ENCODE measurements around the gene RPL26. TPM values are rescaled to one million over a fixed set of nuclear protein-coding genes. Genes with fewer than 3 reads are reported as not detected.
"Not testable (repeated sequence)": the region's sequence is repeated elsewhere in the genome, so short reads cannot be mapped to it uniquely, and the experiment has no call there.

RPL26 gene
- total RNA-seq, 2 experiments from 2014 or later = 2,050 to 2,305 TPM

DNA sequence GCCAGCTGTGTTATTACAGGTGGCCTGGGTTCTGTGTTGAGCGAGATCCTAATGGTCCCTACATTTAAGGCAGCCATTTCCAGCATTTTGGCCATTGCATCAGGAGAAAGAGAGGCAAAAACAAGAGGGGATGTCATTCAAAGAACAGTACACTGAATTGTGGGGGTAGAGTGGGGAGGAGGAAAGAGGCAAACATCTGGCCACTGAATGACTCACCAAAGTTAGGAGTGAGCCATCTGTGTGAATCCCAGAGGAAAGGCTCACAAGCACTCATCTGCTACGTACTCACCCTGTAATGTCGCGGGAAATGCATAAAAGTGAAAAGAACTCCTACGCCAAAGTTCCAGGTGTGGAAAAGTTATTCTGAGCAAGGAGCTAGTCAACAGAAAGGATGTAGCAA is 23.2 kb downstream of the RPL26 start:
- H3K4me3 Mint-ChIP-seq = no peak overlapping the region
- H3K36me3 Mint-ChIP-seq (ENCODE audit: low read depth) = no peaks in the 10 kb centered on the region
- no peaks in the 10 kb centered on the region for H3K9me3 Mint-ChIP-seq
- H3K27me3 Mint-ChIP-seq = no peaks in the 10 kb centered on the region
- no peak for DNase-seq
- ChIA-PET POLR2A (interaction anchor here (0.5 kb wide), 1 partner anchor 206 kb away, joined by 3 read pairs; no protein-coding TSS in a partner anchor), CTCF (interaction anchor here (0.8 to 1.1 kb wide), 3 partner anchors 9 to 52 kb away, joined by 3 to 4 read pairs (median 3); no protein-coding TSS in a partner anchor)
- no peak overlapping the region for H3K27ac Mint-ChIP-seq
- H3K4me1 Mint-ChIP-seq = peaks cover 9% of the 10 kb centered on the region

DNA sequence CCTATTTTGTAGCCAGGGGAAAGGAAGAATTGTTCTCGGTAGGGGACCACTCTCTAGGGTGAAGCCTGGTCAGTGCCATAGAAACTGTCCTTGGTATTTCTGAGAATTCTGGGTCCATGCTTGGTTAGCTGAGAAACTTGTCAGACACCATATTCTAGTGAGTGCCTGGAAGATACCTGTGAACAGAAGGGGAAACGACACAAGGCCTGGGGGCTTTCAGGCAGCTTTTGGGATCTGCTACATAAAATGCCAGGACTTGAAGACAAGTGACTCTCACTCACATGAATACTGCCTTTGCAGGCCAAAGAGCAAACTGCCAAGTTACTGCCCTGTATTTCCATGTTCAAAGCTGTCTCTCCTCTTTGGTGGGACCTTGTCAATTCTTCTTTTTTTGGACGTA is 25.1 kb downstream of the RPL26 start:
- H3K27me3 Mint-ChIP-seq = no peaks in the 10 kb centered on the region
- CTCF ChIA-PET = no interaction called here

GRCh38 chr17:8354236-8354635 is 28.8 kb downstream of the RPL26 start:
- Mint-ChIP-seq H3K27ac (no peak overlapping the region), H3K27me3 (peaks cover 2% of the 10 kb centered on the region), H3K4me3 (no peak overlapping the region), H3K9me3 (no peaks in the 10 kb centered on the region), H3K36me3 (ENCODE audit: low read depth) (no peaks in the 10 kb centered on the region), H3K4me1 (no peaks in the 10 kb centered on the region)
- ChIA-PET POLR2A (no interaction called here), CTCF (no interaction called here)
- DNase-seq = no peak

More for the DNA sequence above, 25.1 kb downstream of the RPL26 start:
- Mint-ChIP-seq H3K27ac (no peak overlapping the region), H3K4me3 (no peak overlapping the region), H3K9me3 (no peaks in the 10 kb centered on the region), H3K4me1 (peaks cover 9% of the 10 kb centered on the region), H3K36me3 (ENCODE audit: low read depth) (no peaks in the 10 kb centered on the region)
- POLR2A ChIA-PET = no interaction called here
- DNase-seq = no peak

DNA sequence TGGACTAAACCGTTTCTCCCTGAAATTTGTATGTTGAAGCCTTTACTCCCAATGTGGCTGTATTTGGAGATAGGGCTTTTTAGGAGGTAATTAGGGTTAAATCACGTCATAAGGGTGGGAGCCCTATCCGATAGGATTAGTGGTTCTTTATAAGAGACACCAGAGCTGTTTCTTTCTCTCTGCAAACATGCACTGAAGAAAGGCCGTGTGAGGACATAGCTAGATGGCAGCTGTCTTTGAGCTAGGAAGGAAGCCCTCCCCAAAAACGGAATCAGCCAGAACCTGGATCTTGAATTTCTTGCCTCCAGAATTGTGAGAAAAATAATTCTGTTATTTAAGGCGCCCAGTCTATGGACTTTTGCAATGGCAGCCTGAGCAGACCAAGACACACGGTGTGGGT is 29.3 kb downstream of the RPL26 start:
- Mint-ChIP-seq H3K27me3 (peaks cover 2% of the 10 kb centered on the region), H3K36me3 (ENCODE audit: low read depth) (no peaks in the 10 kb centered on the region), H3K4me1 (no peaks in the 10 kb centered on the region), H3K9me3 (no peaks in the 10 kb centered on the region), H3K27ac (no peak overlapping the region), H3K4me3 (no peak overlapping the region)
- no peak for DNase-seq
- ChIA-PET POLR2A (no interaction called here), CTCF (interaction anchor here (0.8 kb wide), 1 partner anchor 21 kb away, joined by 3 read pairs; no protein-coding TSS in a partner anchor)

DNA sequence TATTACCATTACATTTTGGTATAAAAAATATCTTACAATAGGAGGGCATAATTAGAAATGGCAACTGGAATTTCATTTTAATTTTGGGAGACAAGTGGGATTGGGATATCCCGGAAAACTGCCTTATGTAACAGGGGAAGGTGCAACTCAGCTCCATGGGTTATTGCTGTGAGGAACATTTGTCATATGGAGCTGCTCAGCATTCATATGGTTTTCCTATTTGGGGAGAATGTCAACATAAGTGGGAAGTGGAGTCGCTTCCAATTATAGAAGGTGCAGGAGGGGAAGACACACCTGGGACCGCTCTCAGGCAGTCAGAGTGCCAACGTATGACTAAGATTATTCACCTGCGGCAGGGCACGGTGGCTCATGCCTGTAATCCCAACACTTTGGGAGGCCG is 32.7 kb downstream of the RPL26 start:
- Mint-ChIP-seq H3K4me1 (no peaks in the 10 kb centered on the region), H3K9me3 (no peaks in the 10 kb centered on the region), H3K36me3 (ENCODE audit: low read depth) (no peaks in the 10 kb centered on the region), H3K27ac (no peak overlapping the region), H3K27me3 (peaks cover 24% of the 10 kb centered on the region), H3K4me3 (no peak overlapping the region)
- CTCF ChIA-PET = interaction anchor here (0.7 to 1.2 kb wide), 2 partner anchors 15 to 189 kb away, joined by 3 read pairs; no protein-coding TSS in a partner anchor
- POLR2A ChIA-PET = no interaction called here
- no peak for DNase-seq

- H3K27me3 Mint-ChIP-seq = peaks cover 26% of the 10 kb centered on the region
- H3K27ac Mint-ChIP-seq; POLR2A ChIA-PET; H3K9me3 Mint-ChIP-seq; H3K4me3 Mint-ChIP-seq; CTCF ChIA-PET; H3K4me1 Mint-ChIP-seq; H3K36me3 Mint-ChIP-seq (ENCODE audit: low read depth); DNase-seq: not testable (repeated sequence)
Observed at GRCh38 chr17:8347001-8347400, 36.0 kb downstream of the RPL26 start.

- no peak for DNase-seq
- Mint-ChIP-seq H3K36me3 (ENCODE audit: low read depth) (no peaks in the 10 kb centered on the region), H3K4me1 (peaks cover 7% of the 10 kb centered on the region), H3K4me3 (no peak overlapping the region), H3K9me3 (no peaks in the 10 kb centered on the region), H3K27ac (no peak overlapping the region), H3K27me3 (peaks cover 26% of the 10 kb centered on the region)
- ChIA-PET CTCF (no interaction called here), POLR2A (no interaction called here)
Observed at GRCh38 chr17:8345951-8346665, 36.9 kb downstream of the RPL26 start.

GRCh38 chr17:8345052-8345690 is 37.8 kb downstream of the RPL26 start:
- ChIA-PET POLR2A (no interaction called here), CTCF (interaction anchor here (1.1 kb wide), 1 partner anchor 38 kb away, joined by 3 read pairs; no protein-coding TSS in a partner anchor)
- H3K27ac Mint-ChIP-seq = no peak overlapping the region
- H3K36me3 Mint-ChIP-seq (ENCODE audit: low read depth) = no peaks in the 10 kb centered on the region
- H3K4me1 Mint-ChIP-seq = peaks cover 7% of the 10 kb centered on the region
- no peaks in the 10 kb centered on the region for H3K9me3 Mint-ChIP-seq
- H3K27me3 Mint-ChIP-seq = peaks cover 24% of the 10 kb centered on the region
- no peak overlapping the region for H3K4me3 Mint-ChIP-seq
- no peak for DNase-seq

GRCh38 chr17:8341456-8341855 is 41.5 kb downstream of the RPL26 start:
- POLR2A ChIA-PET = no interaction called here

DNA sequence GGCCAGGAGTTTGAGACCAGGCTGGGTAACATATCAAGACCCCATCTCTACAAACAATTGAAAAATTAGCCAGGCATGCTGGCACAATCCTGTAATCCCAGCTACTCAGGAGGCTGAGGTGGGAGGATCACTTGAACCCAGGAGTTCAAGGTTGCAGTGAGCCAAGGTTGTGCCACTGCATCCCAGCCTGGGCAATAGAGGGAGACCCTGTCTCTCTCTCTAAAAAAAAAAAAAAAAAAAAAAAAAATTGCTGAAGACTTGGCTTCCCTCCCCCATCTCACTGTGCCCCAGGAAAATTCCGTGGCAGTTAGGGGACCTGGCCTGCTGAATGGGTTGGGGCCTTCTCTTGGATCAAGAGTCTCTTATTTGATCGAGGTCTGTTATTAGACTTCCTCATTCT is 43.5 kb downstream of the RPL26 start, which contains the start of gene ODF4:
Gene ODF4, plus strand, starts transcription at position 301 of the 400 bp plus-strand sequence. CDS start 212 bp downstream, outside the sequence.
- no peak within 1 kb of the TSS for H3K4me3 Mint-ChIP-seq
- H3K27me3 Mint-ChIP-seq = no peaks in the 10 kb centered on the region
- ChIA-PET POLR2A (no interaction called here), CTCF (interaction anchor here (0.6 kb wide), 1 partner anchor 806 kb away, joined by 3 read pairs; no protein-coding TSS in a partner anchor)
- no peak for DNase-seq
- no peaks in the 10 kb centered on the region for H3K9me3 Mint-ChIP-seq
- H3K27ac Mint-ChIP-seq = no peak within 1 kb of the TSS
- peaks cover 9% of the 10 kb centered on the region for H3K4me1 Mint-ChIP-seq
- H3K36me3 Mint-ChIP-seq (ENCODE audit: low read depth) = no peaks in the 10 kb centered on the region

More at GRCh38 chr17:8341456-8341855, 41.5 kb downstream of the RPL26 start:
- CTCF ChIA-PET = no interaction called here
- peaks cover 12% of the 10 kb centered on the region for H3K27me3 Mint-ChIP-seq
- H3K36me3 Mint-ChIP-seq (ENCODE audit: low read depth) = no peaks in the 10 kb centered on the region
- no peak overlapping the region for H3K4me3 Mint-ChIP-seq
- no peak overlapping the region for H3K27ac Mint-ChIP-seq
- DNase-seq = no peak
- H3K4me1 Mint-ChIP-seq = peaks cover 16% of the 10 kb centered on the region
- H3K9me3 Mint-ChIP-seq = no peaks in the 10 kb centered on the region

DNA sequence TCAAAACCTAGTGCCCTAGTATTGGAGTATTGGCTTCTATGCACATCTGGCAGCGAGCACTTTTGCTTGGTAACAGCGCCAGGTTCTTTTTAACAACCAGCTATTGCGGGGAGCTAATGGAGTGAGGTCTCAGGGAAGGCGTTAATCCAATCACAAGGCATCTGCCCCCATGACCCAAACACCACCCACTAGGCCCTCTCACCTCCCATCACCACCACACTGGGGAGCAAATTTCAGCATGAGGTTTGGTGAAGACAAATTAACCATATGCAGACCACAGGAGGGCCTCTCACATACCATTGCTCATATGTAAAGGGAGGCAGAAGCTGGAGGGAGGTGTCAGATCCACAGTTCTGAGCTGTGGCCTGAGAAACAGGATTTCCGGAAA is 44.2 kb downstream of the RPL26 start:
- no peaks in the 10 kb centered on the region for H3K36me3 Mint-ChIP-seq (ENCODE audit: low read depth)
- no peaks in the 10 kb centered on the region for H3K9me3 Mint-ChIP-seq
- no peak overlapping the region for H3K4me3 Mint-ChIP-seq
- H3K27ac Mint-ChIP-seq = no peak overlapping the region
- no peaks in the 10 kb centered on the region for H3K27me3 Mint-ChIP-seq
- DNase-seq = no peak
- ChIA-PET POLR2A (no interaction called here), CTCF (interaction anchor here (0.6 to 1.0 kb wide), 3 partner anchors 45 to 805 kb away, joined by 3 to 4 read pairs (median 3); no protein-coding TSS in a partner anchor)
- peaks cover 9% of the 10 kb centered on the region for H3K4me1 Mint-ChIP-seq

DNA sequence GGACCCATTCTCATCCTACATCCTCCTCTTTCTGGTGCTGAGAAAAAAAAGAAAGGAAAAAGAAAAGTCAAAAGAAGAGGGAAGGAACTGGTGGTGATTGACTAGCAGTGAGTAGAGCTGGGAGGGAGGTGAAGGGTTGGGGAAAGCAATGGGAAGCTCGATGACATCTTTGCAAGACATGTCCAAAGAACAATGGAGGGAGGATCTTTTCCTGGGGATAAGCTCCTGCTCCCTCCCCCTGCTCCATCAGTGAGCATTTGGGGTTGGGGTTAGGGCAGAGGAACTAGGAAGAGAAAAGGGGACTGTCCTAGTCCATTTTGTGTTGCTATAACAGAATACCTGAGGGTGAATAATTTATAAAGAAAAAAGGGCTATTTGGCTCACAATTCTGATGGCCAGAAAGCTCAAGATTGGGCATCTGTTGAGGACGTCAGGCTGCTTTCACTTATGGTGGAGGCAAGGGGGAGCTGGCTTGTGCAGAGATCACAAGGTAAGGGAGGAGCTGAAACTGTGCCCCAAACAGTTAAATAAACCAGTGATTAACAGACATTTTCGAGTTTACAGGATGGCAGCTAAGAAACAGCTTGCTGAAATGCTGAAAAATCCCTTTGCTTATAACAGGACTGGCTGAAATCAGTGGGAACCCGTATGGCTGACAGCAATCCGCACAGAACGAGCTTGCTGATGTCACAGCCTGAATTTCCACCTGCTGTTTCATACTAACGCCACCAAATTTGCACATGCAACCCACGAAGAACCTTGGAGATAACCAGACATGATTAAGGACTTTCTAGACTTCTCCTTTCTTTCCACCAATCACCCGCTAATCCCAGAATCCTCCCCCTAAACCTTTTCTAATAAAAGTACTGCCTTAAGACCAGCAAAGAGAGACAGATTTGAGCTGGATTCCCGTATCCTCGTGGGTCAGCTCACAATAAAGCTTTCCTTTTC is 44.9 kb downstream of the RPL26 start:
- no peaks in the 10 kb centered on the region for H3K9me3 Mint-ChIP-seq
- CTCF ChIA-PET = interaction anchor here (0.6 to 1.5 kb wide), 5 partner anchors 10 to 425 kb away, joined by 3 to 4 read pairs (median 3); partner anchors contain the start of gene RPL26
- POLR2A ChIA-PET = interaction anchor here (0.6 kb wide), 1 partner anchor 148 kb away, joined by 4 read pairs; no protein-coding TSS in a partner anchor
- no peak overlapping the region for H3K27ac Mint-ChIP-seq
- H3K4me3 Mint-ChIP-seq = no peak overlapping the region
- peaks cover 9% of the 10 kb centered on the region for H3K4me1 Mint-ChIP-seq
- H3K36me3 Mint-ChIP-seq (ENCODE audit: low read depth) = no peaks in the 10 kb centered on the region
- no peak for DNase-seq
- H3K27me3 Mint-ChIP-seq = no peaks in the 10 kb centered on the region

All from activated CD4-positive, alpha-beta T cell treated with anti-CD3 and anti-CD28 coated beads, Interleukin-2, amount 10 ng/mL, durations not matched to agents 7 days and 5 days (primary cell).